Activated naive CD4-positive, alpha-beta T cell treated with anti-CD3 and anti-CD28 coated beads for 36 hours (primary cell): ENCODE measurements around the gene WNT9B. TPM values are rescaled to one million over a fixed set of nuclear protein-coding genes. Genes with fewer than 3 reads are reported as not detected.
"Not testable (repeated sequence)": the region's sequence is repeated elsewhere in the genome, so short reads cannot be mapped to it uniquely, and the experiment has no call there.

Experiments
- CTCF ChIA-PET: fragments of 350-600 bp; sonication (Branson Sonifier 250); formaldehyde crosslinking; loops from one replicate; lab custom pipeline; 2021; ENCODE audit warnings: antibody characterized with exemption; lab: Charles Lee
- DNase-seq: peaks from one replicate; pipeline ENCODE4 v3.0.0-alpha.2; 2020
- H3K27ac Mint-ChIP-seq: one replicate; pipeline ENCODE4 v1.8.0; 2021; ENCODE audit warnings: mild to moderate bottlenecking, mixed read lengths
- H3K27me3 Mint-ChIP-seq: one replicate; pipeline ENCODE4 v1.8.0; 2021; ENCODE audit warnings: low read depth, mixed read lengths
- H3K36me3 Mint-ChIP-seq: one replicate; pipeline ENCODE4 v1.8.0; 2021; ENCODE audit warnings: low read depth, mixed read lengths
- H3K4me1 Mint-ChIP-seq: one replicate; pipeline ENCODE4 v1.8.0; 2021; ENCODE audit warnings: low read depth, mixed read lengths
- H3K4me3 Mint-ChIP-seq: one replicate; pipeline ENCODE4 v1.8.0; 2021; ENCODE audit warnings: mild to moderate bottlenecking, moderate library complexity, mixed read lengths
- H3K9me3 Mint-ChIP-seq: one replicate; pipeline ENCODE4 v1.8.0; 2021; ENCODE audit warnings: mixed read lengths
- intact Hi-C: fragments of 100-400 bp; cut with micrococcal nuclease; formaldehyde crosslinking; loops from one replicate; pipeline ENCODE4 v1.15.1; 2023
- total RNA-seq, 2 experiments: library from RNA; stranded (reverse); gene quantifications; one replicate each; pipeline ENCODE4 v1.2.3, GENCODE V29; 2021

Gene WNT9B
- total RNA-seq, 2 experiments from 2014 or later = not detected

- no peaks in the 10 kb centered on the region for H3K4me1 Mint-ChIP-seq
- H3K4me3 Mint-ChIP-seq = no peak overlapping the region
- no peaks in the 10 kb centered on the region for H3K9me3 Mint-ChIP-seq
- no peak overlapping the region for H3K27ac Mint-ChIP-seq
- no peaks in the 10 kb centered on the region for H3K36me3 Mint-ChIP-seq
- CTCF ChIA-PET = no interaction called here
- H3K27me3 Mint-ChIP-seq = peaks cover 2% of the 10 kb centered on the region
- intact Hi-C loops = no loop called here
- no peak for DNase-seq
Measured at GRCh38 chr17:46911311-46911710, 59.9 kb downstream of the WNT9B start.

- DNase-seq = no peak
- no peak overlapping the region for H3K27ac Mint-ChIP-seq
- H3K9me3 Mint-ChIP-seq = no peaks in the 10 kb centered on the region
- no peaks in the 10 kb centered on the region for H3K4me1 Mint-ChIP-seq
- CTCF ChIA-PET = no interaction called here
- H3K27me3 Mint-ChIP-seq = peaks cover 2% of the 10 kb centered on the region
- intact Hi-C loops = no loop called here
- H3K36me3 Mint-ChIP-seq = no peaks in the 10 kb centered on the region
- H3K4me3 Mint-ChIP-seq = no peak overlapping the region
Measured at GRCh38 chr17:46915596-46915995, 64.2 kb downstream of the WNT9B start.

- intact Hi-C loops = no loop called here
Measured at GRCh38 chr17:46916211-46916610, 64.8 kb downstream of the WNT9B start.

GRCh38 chr17:46916623-46917022, 65.2 kb downstream of the WNT9B start:
- no peaks in the 10 kb centered on the region for H3K27me3 Mint-ChIP-seq
- intact Hi-C loops = no loop called here
- no peaks in the 10 kb centered on the region for H3K9me3 Mint-ChIP-seq
- DNase-seq = no peak
- no peak overlapping the region for H3K27ac Mint-ChIP-seq
- H3K4me3 Mint-ChIP-seq = no peak overlapping the region
- no peaks in the 10 kb centered on the region for H3K4me1 Mint-ChIP-seq
- H3K36me3 Mint-ChIP-seq = no peaks in the 10 kb centered on the region
- CTCF ChIA-PET = interaction anchor here (1.6 kb wide), 1 partner anchor 24 kb away, joined by 4 read pairs; no protein-coding TSS in a partner anchor

More at GRCh38 chr17:46916211-46916610, 64.8 kb downstream of the WNT9B start:
- H3K27me3 Mint-ChIP-seq = no peaks in the 10 kb centered on the region
- no peaks in the 10 kb centered on the region for H3K9me3 Mint-ChIP-seq
- DNase-seq = no peak
- CTCF ChIA-PET = no interaction called here
- H3K36me3 Mint-ChIP-seq = no peaks in the 10 kb centered on the region
- H3K4me1 Mint-ChIP-seq = no peaks in the 10 kb centered on the region
- no peak overlapping the region for H3K4me3 Mint-ChIP-seq
- no peak overlapping the region for H3K27ac Mint-ChIP-seq

GRCh38 chr17:46917041-46917440, 65.7 kb downstream of the WNT9B start:
- H3K4me1 Mint-ChIP-seq = peaks cover under 1% of the 10 kb centered on the region
- no peaks in the 10 kb centered on the region for H3K36me3 Mint-ChIP-seq
- no peaks in the 10 kb centered on the region for H3K9me3 Mint-ChIP-seq
- no peak overlapping the region for H3K4me3 Mint-ChIP-seq
- H3K27me3 Mint-ChIP-seq = no peaks in the 10 kb centered on the region
- CTCF ChIA-PET = interaction anchor here (1.6 kb wide), 1 partner anchor 24 kb away, joined by 4 read pairs; no protein-coding TSS in a partner anchor
- H3K27ac Mint-ChIP-seq = no peak overlapping the region
- DNase-seq = no peak
- intact Hi-C loops = no loop called here

GRCh38 chr17:46917516-46917915, 66.1 kb downstream of the WNT9B start:
- H3K4me1 Mint-ChIP-seq = peaks cover 3% of the 10 kb centered on the region
- H3K36me3 Mint-ChIP-seq = no peaks in the 10 kb centered on the region
- DNase-seq = no peak
- H3K27me3 Mint-ChIP-seq = no peaks in the 10 kb centered on the region
- intact Hi-C loops = no loop called here
- CTCF ChIA-PET = interaction anchor here (1.6 kb wide), 1 partner anchor 23 kb away, joined by 4 read pairs; no protein-coding TSS in a partner anchor
- H3K9me3 Mint-ChIP-seq = no peaks in the 10 kb centered on the region
- no peak overlapping the region for H3K4me3 Mint-ChIP-seq
- H3K27ac Mint-ChIP-seq = no peak overlapping the region

GRCh38 chr17:46921962-46922361, 70.6 kb downstream of the WNT9B start:
- Mint-ChIP-seq H3K4me3 (peak overlapping the region; percentile 96), H3K4me1 (peaks cover 39% of the 10 kb centered on the region)
- intact Hi-C loops = loop anchor here (2.0 to 10.0 kb wide), 4 partner anchors 80 to 729 kb away; partner anchors contain the start of genes CDC27 and KANSL1
- DNase-seq, CTCF ChIA-PET, H3K36me3 Mint-ChIP-seq, H3K9me3 Mint-ChIP-seq, H3K27ac Mint-ChIP-seq, H3K27me3 Mint-ChIP-seq: not testable (repeated sequence)

GRCh38 chr17:46922487-46922803, 71.1 kb downstream of the WNT9B start:
- intact Hi-C loops = loop anchor here (2.0 to 10.0 kb wide), 4 partner anchors 80 to 730 kb away; partner anchors contain the start of genes CDC27 and KANSL1
- Mint-ChIP-seq H3K9me3 (no peaks in the 10 kb centered on the region), H3K27ac (peak overlapping the region; percentile 99), H3K36me3 (no peaks in the 10 kb centered on the region), H3K27me3 (no peaks in the 10 kb centered on the region), H3K4me1 (peaks cover 43% of the 10 kb centered on the region), H3K4me3 (peak overlapping the region; percentile 96)
- CTCF ChIA-PET = no interaction called here
- DNase-seq = no peak

- peaks cover 49% of the 10 kb centered on the region for H3K4me1 Mint-ChIP-seq
- H3K9me3 Mint-ChIP-seq = no peaks in the 10 kb centered on the region
Measured at GRCh38 chr17:46922804-46923635, 71.6 kb downstream of the WNT9B start, which contains the start of gene GOSR2. GOSR2 (plus strand) TSS chr17:46923160; CDS start chr17:46923193, 33 bp downstream.

GRCh38 chr17:46925185-46925868, 73.9 kb downstream of the WNT9B start:
- H3K9me3 Mint-ChIP-seq = no peaks in the 10 kb centered on the region
- no peak overlapping the region for H3K27ac Mint-ChIP-seq
- H3K4me3 Mint-ChIP-seq = no peak overlapping the region
- peaks cover 58% of the 10 kb centered on the region for H3K4me1 Mint-ChIP-seq
- no peaks in the 10 kb centered on the region for H3K27me3 Mint-ChIP-seq
- no peak for DNase-seq
- intact Hi-C loops = loop anchor here (10.0 kb wide), 2 partner anchors 139 to 259 kb away; partner anchors contain the start of gene CDC27
- CTCF ChIA-PET = interaction anchor here (1.2 to 1.3 kb wide), 4 partner anchors 16 to 90 kb away, joined by 3 to 10 read pairs (median 3); no protein-coding TSS in a partner anchor
- H3K36me3 Mint-ChIP-seq = no peaks in the 10 kb centered on the region

More at GRCh38 chr17:46922804-46923635, 71.6 kb downstream of the WNT9B start, which contains the start of gene GOSR2:
- no peaks in the 10 kb centered on the region for H3K36me3 Mint-ChIP-seq
- CTCF ChIA-PET = no interaction called here
- peak; percentile 92 for DNase-seq
- intact Hi-C loops = loop anchor here (2.0 to 10.0 kb wide), 4 partner anchors 79 to 730 kb away; partner anchors contain the start of genes CDC27 and KANSL1
- peak within 1 kb of the TSS; percentile 96 for H3K4me3 Mint-ChIP-seq
- peak within 1 kb of the TSS; percentile 99 for H3K27ac Mint-ChIP-seq
- no peaks in the 10 kb centered on the region for H3K27me3 Mint-ChIP-seq

- H3K4me3 Mint-ChIP-seq = no peak overlapping the region
- no peak overlapping the region for H3K27ac Mint-ChIP-seq
- no peak for DNase-seq
- peaks cover 18% of the 10 kb centered on the region for H3K36me3 Mint-ChIP-seq
- H3K9me3 Mint-ChIP-seq = no peaks in the 10 kb centered on the region
- CTCF ChIA-PET = interaction anchor here (1.5 kb wide), 1 partner anchor 14 kb away, joined by 4 read pairs; no protein-coding TSS in a partner anchor
- peaks cover 51% of the 10 kb centered on the region for H3K4me1 Mint-ChIP-seq
- no peaks in the 10 kb centered on the region for H3K27me3 Mint-ChIP-seq
- intact Hi-C loops = loop anchor here (10.0 kb wide), 2 partner anchors 136 to 256 kb away; partner anchors contain the start of gene CDC27
Measured at GRCh38 chr17:46928467-46929261, 77.3 kb downstream of the WNT9B start.
